PC-3 (cell line): ENCODE results near the gene APCDD1. TPM values are rescaled to one million over a fixed set of nuclear protein-coding genes. Genes with fewer than 3 reads are reported as not detected.

Experiments
- ATAC-seq: fragments of 200-7000 bp; cut with Tn5 transposase; 2 replicates; pipeline ENCODE4 v1.9.1; 2020; ENCODE audit warnings: mild to moderate bottlenecking, moderate library complexity
- BruUV-seq: library from RNA; stranded (reverse); fragments of 400-500 nt; replicated peaks from 2 replicates; lab custom pipeline; 2021; lab: Mats Ljungman, UMichigan
- CTCF ChIA-PET: fragments of 300-600 bp; sonication (Branson Sonifier 250); formaldehyde crosslinking; loops from one replicate; lab custom pipeline; 2022; ENCODE audit warnings: antibody characterized with exemption; lab: Charles Lee
- POLR2A ChIA-PET: fragments of 300-600 bp; sonication (Branson Sonifier 250); formaldehyde crosslinking; loops from one replicate; lab custom pipeline; 2022; ENCODE audit warnings: antibody characterized with exemption; ENCODE audit not compliant: unreplicated experiment; lab: Charles Lee
- DNase-seq: peaks from one replicate; pipeline ENCODE4 v3.0.0-alpha.2; 2015
- H2AFZ ChIP-seq: fragments of 300-600 bp; sonication (generic); 2 replicates; pipeline ENCODE4 v1.6.0; 2016; ENCODE audit warnings: antibody characterized with exemption, low read length
- H3F3A ChIP-seq: fragments of 300-600 bp; sonication (generic); one replicate; pipeline ENCODE4 v1.6.0; 2017; ENCODE audit warnings: antibody characterized with exemption, low read length, control low read depth, mild to moderate bottlenecking; ENCODE audit not compliant: unreplicated experiment
- H3K27ac ChIP-seq: fragments of 300-600 bp; sonication (generic); 2 replicates; pipeline ENCODE4 v1.5.1; 2016; ENCODE audit warnings: mild to moderate bottlenecking, low read length
- H3K27me3 ChIP-seq: fragments of 300-600 bp; sonication (generic); 2 replicates; pipeline ENCODE4 v1.6.1; 2016; ENCODE audit warnings: low read length, mixed read lengths
- H3K36me3 ChIP-seq: fragments of 300-600 bp; sonication (generic); 2 replicates; pipeline ENCODE4 v1.6.1; 2016; ENCODE audit warnings: low read depth, mixed run types, low read length, mixed read lengths
- H3K4me1 ChIP-seq: fragments of 300-600 bp; sonication (generic); 2 replicates; pipeline ENCODE4 v1.5.1; 2016; ENCODE audit warnings: low read length; ENCODE audit not compliant: insufficient read depth
- H3K4me2 ChIP-seq: fragments of 300-600 bp; sonication (generic); 2 replicates; pipeline ENCODE4 v1.6.0; 2016; ENCODE audit warnings: low read length
- H3K4me3 ChIP-seq: fragments of 300-600 bp; sonication (generic); 2 replicates; pipeline ENCODE4 v1.5.1; 2016; ENCODE audit warnings: mild to moderate bottlenecking, low read length, mixed read lengths
- H3K79me2 ChIP-seq: fragments of 300-600 bp; sonication (generic); 2 replicates; pipeline ENCODE4 v1.6.1; 2017; ENCODE audit warnings: low read length, mixed read lengths
- H3K9ac ChIP-seq: fragments of 300-600 bp; sonication (generic); 2 replicates; pipeline ENCODE4 v1.6.0; 2016; ENCODE audit warnings: mild to moderate bottlenecking, low read length
- H3K9me2 ChIP-seq: fragments of 300-600 bp; sonication (generic); replicated peaks from 2 replicates; pipeline ENCODE4 v1.6.1; 2016; ENCODE audit warnings: mixed run types, low read length, mixed read lengths
- H3K9me3 ChIP-seq: fragments of 300-600 bp; sonication (generic); 2 replicates; pipeline ENCODE4 v1.6.1; 2016; ENCODE audit warnings: low read length, mixed read lengths
- H4K20me1 ChIP-seq: fragments of 300-600 bp; sonication (generic); 2 replicates; pipeline ENCODE4 v1.6.1; 2016; ENCODE audit warnings: low read length, mixed read lengths
- EZH2 ChIP-seq: fragments of 300-600 bp; sonication (generic); IDR thresholded peaks from one replicate; pipeline ENCODE4 v1.6.1; 2017; ENCODE audit warnings: antibody characterized with exemption, mild to moderate bottlenecking, low read length; ENCODE audit not compliant: unreplicated experiment
- EZH2phosphoT487 ChIP-seq: fragments of 300-600 bp; sonication (generic); IDR thresholded peaks from 2 replicates; pipeline ENCODE4 v1.6.1; 2018; ENCODE audit warnings: mild to moderate bottlenecking, antibody characterized with exemption, low read length, borderline replicate concordance
- intact Hi-C: fragments of 100-400 bp; cut with micrococcal nuclease; formaldehyde crosslinking; loops from 2 replicates; pipeline ENCODE4 v1.9.0; 2023
- total RNA-seq: library from RNA; depleted of rRNA; stranded (reverse); fragments of >200 nt; gene quantifications from 2 replicates; pipeline ENCODE4 v1.2.3, GENCODE V29; 2014
- TF ChIP-seq, protein P1 (sequence below): fragments of 300-600 bp; sonication (generic); conservative IDR thresholded peaks from 2 replicates; pipeline ENCODE4 v1.5.1; 2017; ENCODE audit warnings: antibody characterized with exemption, low read depth, mild to moderate bottlenecking, low read length

APCDD1 gene
- total RNA-seq, 1 experiment from 2014 or later: not detected

DNA sequence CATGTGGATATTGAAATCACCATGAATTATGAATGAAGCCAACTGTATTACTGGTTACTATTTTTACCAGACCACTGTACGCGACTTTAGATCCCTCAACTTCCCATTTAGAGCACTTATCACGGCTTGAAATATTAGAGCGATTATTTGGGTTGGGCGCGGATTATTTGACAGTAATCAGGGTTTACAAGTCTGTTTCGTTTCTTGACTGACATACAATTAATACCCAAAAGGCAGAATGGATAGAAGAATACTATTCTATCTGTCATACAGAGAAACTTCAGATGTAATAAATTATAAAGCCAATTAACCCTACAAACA, 70.9 kb downstream of the APCDD1 start:
- Histone ChIP-seq H3F3A (peaks cover 3% of the 10 kb centered on the region), H3K4me3 (peak overlapping the region; percentile 98), H3K9ac (peak overlapping the region; percentile 85; the same call in 1 of the 2 replicates), H4K20me1 (peaks cover 12% of the 10 kb centered on the region), H3K27ac (no peak overlapping the region), H3K4me2 (peak overlapping the region; percentile 94), H3K27me3 (0 out of 2 replicates have a peak, but pooled peaks cover 3% of the 10 kb centered on the region), H3K9me2 (no peaks in the 10 kb centered on the region), H2AFZ (peak overlapping the region; percentile 73), H3K4me1 (peaks cover 20% of the 10 kb centered on the region), H3K79me2 (peaks cover 43% of the 10 kb centered on the region), H3K36me3 (no peaks in the 10 kb centered on the region), H3K9me3 (no peaks in the 10 kb centered on the region)
- CTCF ChIA-PET: no interaction called here
- no peak for DNase-seq
- intact Hi-C loops: loop anchor here (10.0 kb wide), 1 partner anchor 791 kb away; no protein-coding TSS in a partner anchor
- POLR2A ChIA-PET: interaction anchor here (0.5 to 0.6 kb wide), 2 partner anchors 62 to 1456 kb away, joined by 5 to 10 read pairs; partner anchors contain the start of gene IMPA2
- BruUV-seq: TSS peak; percentile 40
- ATAC-seq: no peak
- TF ChIP-seq EZH2 (no peak), EZH2phosphoT487 (no peak)
- TF ChIP-seq, protein P1, sequence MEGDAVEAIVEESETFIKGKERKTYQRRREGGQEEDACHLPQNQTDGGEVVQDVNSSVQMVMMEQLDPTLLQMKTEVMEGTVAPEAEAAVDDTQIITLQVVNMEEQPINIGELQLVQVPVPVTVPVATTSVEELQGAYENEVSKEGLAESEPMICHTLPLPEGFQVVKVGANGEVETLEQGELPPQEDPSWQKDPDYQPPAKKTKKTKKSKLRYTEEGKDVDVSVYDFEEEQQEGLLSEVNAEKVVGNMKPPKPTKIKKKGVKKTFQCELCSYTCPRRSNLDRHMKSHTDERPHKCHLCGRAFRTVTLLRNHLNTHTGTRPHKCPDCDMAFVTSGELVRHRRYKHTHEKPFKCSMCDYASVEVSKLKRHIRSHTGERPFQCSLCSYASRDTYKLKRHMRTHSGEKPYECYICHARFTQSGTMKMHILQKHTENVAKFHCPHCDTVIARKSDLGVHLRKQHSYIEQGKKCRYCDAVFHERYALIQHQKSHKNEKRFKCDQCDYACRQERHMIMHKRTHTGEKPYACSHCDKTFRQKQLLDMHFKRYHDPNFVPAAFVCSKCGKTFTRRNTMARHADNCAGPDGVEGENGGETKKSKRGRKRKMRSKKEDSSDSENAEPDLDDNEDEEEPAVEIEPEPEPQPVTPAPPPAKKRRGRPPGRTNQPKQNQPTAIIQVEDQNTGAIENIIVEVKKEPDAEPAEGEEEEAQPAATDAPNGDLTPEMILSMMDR: no peak

DNA sequence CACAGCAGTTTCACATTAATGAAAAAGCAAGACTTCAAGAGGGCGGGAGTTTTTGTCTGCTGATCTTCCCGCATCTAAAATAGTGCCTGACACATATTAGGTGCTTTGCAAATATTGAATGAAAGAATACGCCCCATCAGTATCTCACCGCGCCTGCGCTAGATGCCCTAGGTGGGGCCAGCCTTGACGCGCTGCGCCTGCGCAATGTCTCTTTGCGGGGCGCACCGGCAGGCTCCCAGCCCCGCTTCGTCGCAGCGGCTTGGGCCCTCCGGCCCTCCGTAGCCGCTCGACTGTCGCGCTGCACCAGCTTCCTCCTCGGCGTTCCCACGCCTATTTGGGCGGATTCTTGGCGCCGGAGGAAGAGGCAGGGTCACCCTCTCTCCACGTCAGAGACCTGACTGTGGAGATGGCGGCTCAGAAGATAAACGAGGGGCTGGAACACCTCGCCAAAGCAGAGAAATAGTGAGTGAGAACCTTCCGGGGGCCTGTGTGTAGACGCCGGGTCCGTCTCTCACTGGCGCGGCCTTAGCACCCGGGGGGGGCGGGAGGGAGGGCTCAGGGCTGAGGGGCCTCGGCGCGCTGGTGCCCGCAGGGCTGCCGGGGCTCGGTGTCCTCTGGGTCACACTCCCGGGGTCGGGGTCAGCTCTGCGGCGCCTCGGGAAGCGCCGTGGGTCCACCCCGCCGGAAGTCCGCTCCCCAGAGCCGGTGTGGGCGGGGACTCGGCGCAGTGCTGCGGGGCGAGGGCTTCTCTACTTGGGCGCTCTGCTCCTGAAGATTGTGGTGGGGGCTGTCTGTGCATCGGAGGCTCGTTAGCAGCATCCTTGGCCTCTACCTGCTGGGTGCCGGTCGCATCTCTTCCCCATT, 71.5 kb downstream of the APCDD1 start, which contains the start of gene NAPG:
TSS of gene NAPG (plus strand) at position 331 of the 864 bp plus-strand sequence. CDS start at position 407, 76 bp downstream.
- Histone ChIP-seq H3K27me3 (0 out of 2 replicates have a peak, but pooled peaks cover 3% of the 10 kb centered on the region), H3K9me3 (no peaks in the 10 kb centered on the region), H3K79me2 (peaks cover 46% of the 10 kb centered on the region), H3F3A (peaks cover 6% of the 10 kb centered on the region), H3K36me3 (no peaks in the 10 kb centered on the region), H3K4me2 (peak within 1 kb of the TSS; percentile 94), H2AFZ (peak within 1 kb of the TSS; percentile 73), H3K27ac (peak within 1 kb of the TSS; percentile 37), H3K4me3 (peak within 1 kb of the TSS; percentile 98), H3K9me2 (no peaks in the 10 kb centered on the region), H3K4me1 (peaks cover 26% of the 10 kb centered on the region), H4K20me1 (peaks cover 15% of the 10 kb centered on the region), H3K9ac (peak within 1 kb of the TSS; percentile 85)
- ChIA-PET POLR2A (interaction anchor here (0.5 to 0.7 kb wide), 3 partner anchors 61 to 1455 kb away, joined by 3 to 10 read pairs (median 5); partner anchors contain the start of gene IMPA2), CTCF (no interaction called here)
- BruUV-seq: no TSS peak
- TF ChIP-seq, protein P1: no peak
- TF ChIP-seq EZH2 (no peak), EZH2phosphoT487 (no peak)
- ATAC-seq (peak; percentile 82), DNase-seq (peak; percentile 93)
- intact Hi-C loops: loop anchor here (10.0 kb wide), 1 partner anchor 791 kb away; no protein-coding TSS in a partner anchor
